H1 (cell line): Measurements from ENCODE around the gene RSAD2. TPM values are rescaled to one million over a fixed set of nuclear protein-coding genes. Genes with fewer than 3 reads are reported as not detected.

Experiments used
- CTCF ChIA-PET: fragments of 300-600 bp; sonication (Branson Sonifier 250); formaldehyde crosslinking; loops from one replicate; lab custom pipeline; 2021; ENCODE audit not compliant: partially characterized antibody; lab: Charles Lee
- POLR2A ChIA-PET: fragments of 300-600 bp; sonication (Branson Sonifier 250); formaldehyde crosslinking; loops from one replicate; lab custom pipeline; 2021; ENCODE audit warnings: inconsistent platforms; ENCODE audit not compliant: partially characterized antibody; lab: Charles Lee
- DNase-seq, 2 experiments: peaks; one replicate each; pipeline versions ENCODE4 v3.0.0 to v3.0.0-alpha.2; 2010 to 2022; ENCODE audit warnings: low spot score in 2 of 2, low read depth in 1 of 2, mixed read lengths in 1 of 2
- FAIRE-seq: peaks from 2 replicates; lab custom pipeline; 2011; peaks lifted over from hg19 to GRCh38; lab: Jason Lieb, UNC
- H2AFZ ChIP-seq: 2 replicates; pipeline ENCODE4 v1.8.1; 2012; ENCODE audit warnings: low read length, inconsistent platforms
- H2AK5ac ChIP-seq: 2 replicates; pipeline ENCODE4 v1.6.1; 2013; ENCODE audit warnings: low read depth, low read length
- H2BK120ac ChIP-seq: replicated peaks from 2 replicates; pipeline ENCODE3; 2013; ENCODE audit warnings: low read depth, low read length, inconsistent platforms
- H2BK12ac ChIP-seq: 2 replicates; pipeline ENCODE4 v1.6.1; 2013; ENCODE audit warnings: low read depth, low read length
- H2BK15ac ChIP-seq: 2 replicates; pipeline ENCODE4 v1.6.1; 2013; ENCODE audit warnings: low read length
- H2BK20ac ChIP-seq: 2 replicates; pipeline ENCODE4 v1.6.1; 2013; ENCODE audit warnings: low read length
- H2BK5ac ChIP-seq: 2 replicates; pipeline ENCODE4 v1.6.1; 2013; ENCODE audit warnings: low read depth, low read length
- H3K14ac ChIP-seq: 2 replicates; pipeline ENCODE4 v1.6.1; 2013; ENCODE audit warnings: inconsistent platforms; ENCODE audit not compliant: insufficient read length
- H3K18ac ChIP-seq: 2 replicates; pipeline ENCODE4 v1.6.1; 2013; ENCODE audit warnings: low read length; ENCODE audit errors: extremely low read depth
- H3K23ac ChIP-seq: 2 replicates; pipeline ENCODE4 v1.6.1; 2013; ENCODE audit warnings: inconsistent platforms; ENCODE audit not compliant: insufficient read length
- H3K23me2 ChIP-seq: 2 replicates; pipeline ENCODE4 v1.6.1; 2013; ENCODE audit warnings: low read depth, low read length
- H3K27ac ChIP-seq: 2 replicates; pipeline ENCODE4 v1.6.1; 2011; ENCODE audit warnings: low read depth, low read length, inconsistent platforms
- H3K27me3 ChIP-seq, 4 experiments: replicated peaks in 1 of 4; 1 replicate in 1 of 4; 2 replicates in 3 of 4; pipeline versions ENCODE4 v1.6.1 to v1.8.1; 2011 to 2013; ENCODE audit warnings: low read length in 3 of 4, mild to moderate bottlenecking in 3 of 4, inconsistent platforms in 2 of 4, mixed read lengths in 2 of 4, moderate library complexity in 1 of 4; ENCODE audit not compliant: control insufficient read depth in 3 of 4, insufficient read depth in 3 of 4; ENCODE audit errors: extremely low read depth in 1 of 4
- H3K36me3 ChIP-seq, 4 experiments: 2 replicates each; pipeline versions ENCODE4 v1.6.1 to v1.8.1; 2011 to 2013; ENCODE audit warnings: mild to moderate bottlenecking in 4 of 4, low read length in 3 of 4, moderate library complexity in 2 of 4, control low read depth in 1 of 4, inconsistent platforms in 1 of 4; ENCODE audit not compliant: insufficient read depth in 4 of 4, control insufficient read depth in 2 of 4
- H3K4ac ChIP-seq: replicated peaks from 2 replicates; pipeline ENCODE3; 2013; ENCODE audit warnings: low read length, low read depth, mixed read lengths, inconsistent platforms; ENCODE audit not compliant: insufficient read length
- H3K4me1 ChIP-seq, 4 experiments: replicated peaks in 1 of 4; 1 replicate in 1 of 4; 2 replicates in 3 of 4; pipeline versions ENCODE4 v1.6.1 to v1.8.1; 2011 to 2013; ENCODE audit warnings: low read length in 3 of 4, inconsistent platforms in 2 of 4, mixed read lengths in 1 of 4; ENCODE audit not compliant: insufficient read depth in 4 of 4, control insufficient read depth in 3 of 4
- H3K4me2 ChIP-seq, 2 experiments: 2 replicates each; pipeline versions ENCODE4 v1.6.1 to v1.8.1; 2011 to 2013; ENCODE audit warnings: low read depth in 2 of 2, low read length in 2 of 2, control low read depth in 1 of 2, inconsistent platforms in 1 of 2, mild to moderate bottlenecking in 1 of 2; ENCODE audit not compliant: insufficient read depth in 1 of 2
- H3K4me3 ChIP-seq, 4 experiments: fragments of 200-600, 300-600 bp in 1 of 4; sonication (generic), shearing (Covaris generic), sonication (Bioruptor Twin) in 1 of 4; 2 replicates each; pipeline versions ENCODE4 v1.5.1 to v1.8.1; 2011 to 2016; ENCODE audit warnings: low read length in 4 of 4, low read depth in 3 of 4, control low read depth in 2 of 4, inconsistent platforms in 2 of 4, mild to moderate bottlenecking in 2 of 4, mixed read lengths in 1 of 4, moderate library complexity in 1 of 4; ENCODE audit not compliant: insufficient read depth in 2 of 4; ENCODE audit errors: extremely low read depth in 1 of 4
- H3K56ac ChIP-seq: replicated peaks from 2 replicates; pipeline ENCODE3; 2013; ENCODE audit warnings: low read depth, mild to moderate bottlenecking, mixed read lengths, low read length, inconsistent platforms; ENCODE audit not compliant: insufficient read length
- H3K79me1 ChIP-seq: 2 replicates; pipeline ENCODE4 v1.6.1; 2013; ENCODE audit warnings: low read depth, low read length, control low read depth
- H3K79me2 ChIP-seq, 2 experiments: 2 replicates each; pipeline versions ENCODE4 v1.6.1 to v1.8.1; 2012 to 2013; ENCODE audit warnings: low read length in 2 of 2, mild to moderate bottlenecking in 2 of 2, inconsistent platforms in 1 of 2; ENCODE audit not compliant: insufficient read depth in 2 of 2, control insufficient read depth in 1 of 2
- H3K9ac ChIP-seq, 4 experiments: replicated peaks in 1 of 4; 1 replicate in 1 of 4; 2 replicates in 3 of 4; pipeline versions ENCODE4 v1.6.1 to v1.8.1; 2011 to 2013; ENCODE audit warnings: low read depth in 3 of 4, low read length in 3 of 4, control low read depth in 2 of 4, mild to moderate bottlenecking in 2 of 4, moderate library complexity in 2 of 4, inconsistent platforms in 1 of 4; ENCODE audit errors: extremely low read depth in 1 of 4
- H3K9me3 ChIP-seq, 2 experiments: 2 replicates each; pipeline versions ENCODE4 v1.6.1 to v1.8.1; 2012 to 2013; ENCODE audit warnings: mild to moderate bottlenecking in 2 of 2, moderate library complexity in 2 of 2, control low read depth in 1 of 2, inconsistent platforms in 1 of 2, low read depth in 1 of 2, low read length in 1 of 2, mixed read lengths in 1 of 2; ENCODE audit not compliant: insufficient read depth in 2 of 2
- H4K20me1 ChIP-seq, 2 experiments: replicated peaks in 1 of 2; 2 replicates each; pipeline versions ENCODE3 to v1.8.1; 2011 to 2013; ENCODE audit warnings: inconsistent platforms in 2 of 2, low read length in 2 of 2, mild to moderate bottlenecking in 1 of 2; ENCODE audit not compliant: insufficient read depth in 2 of 2, control insufficient read depth in 1 of 2
- H4K5ac ChIP-seq: 2 replicates; pipeline ENCODE4 v1.6.1; 2013; ENCODE audit warnings: low read length, low read depth, mixed read lengths, inconsistent platforms; ENCODE audit not compliant: insufficient read length
- H4K8ac ChIP-seq: 2 replicates; pipeline ENCODE4 v1.8.0; 2013; ENCODE audit warnings: mild to moderate bottlenecking, moderate library complexity, low read length, inconsistent platforms; ENCODE audit not compliant: insufficient read depth; ENCODE audit errors: extremely low read depth
- H4K91ac ChIP-seq: replicated peaks from 2 replicates; pipeline ENCODE3; 2013; ENCODE audit warnings: low read length, mixed read lengths, inconsistent platforms; ENCODE audit not compliant: insufficient read length
- BCL11A ChIP-seq, 2 experiments: IDR thresholded peaks; one replicate each; pipeline ENCODE4 v1.6.1; 2011; ENCODE audit warnings: low read depth in 2 of 2, low read length in 2 of 2, mild to moderate bottlenecking in 2 of 2
- CBX5 ChIP-seq: fragments of 300-800, 300-1000 bp; sonication (generic); IDR thresholded peaks from 2 replicates; pipeline ENCODE4 v1.7.1; 2016; ENCODE audit warnings: antibody characterized with exemption, low read length, low read depth
- CEBPB ChIP-seq: IDR thresholded peaks from 2 replicates; pipeline ENCODE4 v1.6.1; 2012; ENCODE audit warnings: low read depth, low read length
- CTBP2 ChIP-seq: IDR thresholded peaks from 2 replicates; pipeline ENCODE4 v1.7.0; 2011; ENCODE audit warnings: borderline replicate concordance, mild to moderate bottlenecking, moderate library complexity, mixed read lengths, low read length; ENCODE audit not compliant: insufficient read depth, insufficient read length
- EP300 ChIP-seq, 2 experiments: IDR thresholded peaks; 1 replicate in 1 of 2; 2 replicates in 1 of 2; pipeline ENCODE4 v1.6.1; 2011 to 2012; ENCODE audit warnings: low read depth in 2 of 2, low read length in 2 of 2, mild to moderate bottlenecking in 2 of 2, borderline replicate concordance in 1 of 2, inconsistent platforms in 1 of 2, moderate library complexity in 1 of 2
- MAFK ChIP-seq: IDR thresholded peaks from 2 replicates; pipeline ENCODE4 v1.6.1; 2012; ENCODE audit warnings: low read depth, mild to moderate bottlenecking, improper control_type of control experiment, low read length
- RAD21 ChIP-seq, 2 experiments: IDR thresholded peaks in 1 of 2; conservative IDR thresholded peaks in 1 of 2; 2 replicates each; pipeline ENCODE4 v1.6.1; 2011; ENCODE audit warnings: low read depth in 2 of 2, low read length in 2 of 2, improper control_type of control experiment in 1 of 2, inconsistent platforms in 1 of 2, mild to moderate bottlenecking in 1 of 2, moderate library complexity in 1 of 2
- RNF2 ChIP-seq: fragments of 200-900, 300-1000 bp; sonication (generic); IDR thresholded peaks from 2 replicates; pipeline ENCODE4 v1.7.1; 2016; ENCODE audit warnings: borderline replicate concordance, low read depth, mild to moderate bottlenecking, antibody characterized with exemption, low read length; ENCODE audit not compliant: poor library complexity, severe bottlenecking; ENCODE audit errors: missing control alignments
- SIN3A ChIP-seq, 2 experiments: IDR thresholded peaks in 1 of 2; conservative IDR thresholded peaks in 1 of 2; 2 replicates each; pipeline ENCODE4 v1.6.1; 2011 to 2012; ENCODE audit warnings: low read length in 2 of 2, improper control_type of control experiment in 1 of 2, low read depth in 1 of 2, mild to moderate bottlenecking in 1 of 2
- SP1 ChIP-seq: IDR thresholded peaks from 2 replicates; pipeline ENCODE4 v1.6.1; 2011; ENCODE audit warnings: low read depth, low read length
- SUZ12 ChIP-seq: fragments of 200-600 bp; sonication (generic); IDR thresholded peaks from 2 replicates; pipeline ENCODE4 v1.6.1; 2012; ENCODE audit warnings: mild to moderate bottlenecking, inconsistent platforms, low read length, moderate library complexity, mixed read lengths
- TBP ChIP-seq: IDR thresholded peaks from 2 replicates; pipeline ENCODE4 v1.6.1; 2011; ENCODE audit warnings: low read depth, low read length, improper control_type of control experiment
- WGBS, 2 experiments: shearing (Covaris generic) in 1 of 2; methylation state at CpG; one replicate each; pipeline versions ENCODE4 v1.1.6 to v1.1.7; 2013 to 2015; ENCODE audit warnings: low lambda C conversion rate in 2 of 2, mixed read lengths in 2 of 2, inconsistent platforms in 1 of 2, low coverage in 1 of 2, missing lambda C conversion rate in 1 of 2; ENCODE audit not compliant: insufficient replicate concordance in 2 of 2, insufficient coverage in 1 of 2, insufficient read length in 1 of 2; ENCODE audit errors: extremely low coverage in 1 of 2, missing lambda C conversion rate in 1 of 2; 5-methylcytosine and 5-hydroxymethylcytosine counted together
- polyA plus RNA-seq, 7 experiments: library from polyadenylated mRNA; depleted of rRNA in 3 of 7; stranded (reverse) in 5 of 7; unstranded in 2 of 7; fragments of >200 nt in 5 of 7; fragments of 200-250 nt in 2 of 7; gene quantifications; 1 replicate in 5 of 7; 2 replicates in 1 of 7; 4 replicates in 1 of 7; pipeline versions ENCODE4 v1.2.1 to v1.2.3, GENCODE V29; 2011 to 2013; ENCODE audit warnings: missing spikeins in 2 of 7, mixed read lengths in 2 of 7
- total RNA-seq: library from RNA; stranded (reverse); fragmentation: NEBNext Ultra II Directional; extraction: Animal tissue kit (Norgen Biotek cat#: 25700); gene quantifications from 2 replicates; pipeline ENCODE4 v1.2.1, GENCODE V29; 2021

Gene RSAD2
- total and polyA plus RNA-seq, 2 of the 8 experiments (the other 6 are each of a cell fraction or from before 2014, with no cell fraction given), result not detected

DNA sequence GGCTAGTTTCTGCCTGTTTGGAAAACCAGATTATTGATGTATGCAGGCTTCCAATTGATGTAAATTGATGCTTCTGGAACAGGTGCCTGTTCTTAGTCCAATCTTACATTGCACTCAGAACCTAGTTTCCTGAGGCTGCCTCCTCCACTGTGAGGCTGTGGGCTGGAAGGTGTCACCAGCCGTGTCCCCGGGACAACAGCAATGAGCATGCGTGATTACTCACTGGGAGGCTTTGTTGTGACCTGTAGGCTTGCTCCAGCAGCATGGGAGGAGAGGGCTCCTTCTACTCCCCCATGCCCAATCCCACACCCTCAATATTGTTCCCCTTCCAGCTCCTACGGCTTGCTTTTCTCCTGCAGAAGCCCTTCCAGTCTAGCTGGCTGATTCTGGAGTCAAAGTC lies 11.1 kb downstream of the RSAD2 start:
- FAIRE-seq (no peak), DNase-seq (no peak)
- Histone ChIP-seq H2BK15ac (no peak overlapping the region), H3K9me3 (no peaks in the 10 kb centered on the region), H3K18ac (no peak overlapping the region), H3K27me3 (no peaks in the 10 kb centered on the region), H2AFZ (no peak overlapping the region), H4K8ac (no peak overlapping the region), H3K4ac (no peak overlapping the region), H4K20me1 (no peaks in the 10 kb centered on the region), H3K4me3 (no peak overlapping the region), H3K36me3 (no peaks in the 10 kb centered on the region), H3K4me1 (no peaks in the 10 kb centered on the region; a peak in 1 of 7 replicates), H2BK20ac (no peak overlapping the region), H3K27ac (no peak overlapping the region), H4K91ac (no peak overlapping the region), H3K23me2 (no peaks in the 10 kb centered on the region), H2BK5ac (no peak overlapping the region), H3K9ac (no peak overlapping the region), H4K5ac (no peak overlapping the region), H2AK5ac (no peak overlapping the region), H3K56ac (no peak overlapping the region), H3K4me2 (no peak overlapping the region), H3K79me1 (no peaks in the 10 kb centered on the region), H2BK12ac (no peak overlapping the region), H3K23ac (no peak overlapping the region), H3K79me2 (no peaks in the 10 kb centered on the region), H3K14ac (no peak overlapping the region), H2BK120ac (no peak overlapping the region)
- POLR2A ChIA-PET, result no interaction called here
- CTCF ChIA-PET, result interaction anchor here (0.7 to 2.3 kb wide), 4 partner anchors 8 to 156 kb away, joined by 3 to 23 read pairs (median 5); no protein-coding TSS in a partner anchor
- WGBS, 2 experiments, result 89% methylated on average over 4 of the region's 4 CpGs; no CpG with 5 or more reads in 1 of the 2 experiments
- TF ChIP-seq MAFK, result no peak
- TF ChIP-seq CEBPB, result no peak
- TF ChIP-seq TBP, result no peak
- TF ChIP-seq CBX5, result no peak
- no peak for TF ChIP-seq SUZ12
- no peak for TF ChIP-seq RNF2
- TF ChIP-seq SIN3A (conservative IDR thresholded peaks at IDR 0.05 in 1 of 2, IDR thresholded peaks at IDR 0.05 in 1 of 2; ENCODE audit: low read depth in 1 of 2, low read length in 2 of 2), result no peak
- TF ChIP-seq EP300 (IDR thresholded peaks at IDR 0.05; ENCODE audit: borderline replicate concordance in 1 of 2, low read depth in 2 of 2, low read length in 2 of 2), result no peak
- no peak for TF ChIP-seq BCL11A (IDR thresholded peaks at IDR 0.05; ENCODE audit: low read depth in 2 of 2, low read length in 2 of 2)
- no peak for TF ChIP-seq SP1
- TF ChIP-seq CTBP2, result no peak
- TF ChIP-seq RAD21 (IDR thresholded peaks at IDR 0.05 in 1 of 2, conservative IDR thresholded peaks at IDR 0.05 in 1 of 2; ENCODE audit: low read depth in 2 of 2, low read length in 2 of 2), result no peak
